Glutamatergic neuron (in vitro differentiated cells): ENCODE measurements around the gene SLC38A8. TPM values are rescaled to one million over a fixed set of nuclear protein-coding genes. Genes with fewer than 3 reads are reported as not detected.
A peak's percentile ranks its signal among the peaks of the same experiment; 100 is the strongest.

Experiments
- DNase-seq: peaks from one replicate; pipeline ENCODE4 v3.0.0; 2022
- H3K27ac Mint-ChIP-seq: one replicate; pipeline ENCODE4 v1.8.0; 2020; ENCODE audit warnings: mild to moderate bottlenecking, mixed read lengths, inconsistent platforms; ENCODE audit not compliant: unreplicated experiment
- H3K27me3 Mint-ChIP-seq: one replicate; pipeline ENCODE4 v1.8.0; 2020; ENCODE audit warnings: mild to moderate bottlenecking, moderate library complexity, mixed read lengths, inconsistent platforms; ENCODE audit not compliant: unreplicated experiment
- H3K36me3 Mint-ChIP-seq: one replicate; pipeline ENCODE4 v1.8.0; 2020; ENCODE audit warnings: mild to moderate bottlenecking, mixed read lengths, inconsistent platforms; ENCODE audit not compliant: unreplicated experiment
- H3K4me1 Mint-ChIP-seq: one replicate; pipeline ENCODE4 v1.8.0; 2020; ENCODE audit warnings: mild to moderate bottlenecking, low read depth, mixed read lengths, inconsistent platforms; ENCODE audit not compliant: unreplicated experiment
- H3K4me3 Mint-ChIP-seq: one replicate; pipeline ENCODE4 v1.8.0; 2020; ENCODE audit warnings: mild to moderate bottlenecking, mixed read lengths, inconsistent platforms; ENCODE audit not compliant: unreplicated experiment
- H3K9me3 Mint-ChIP-seq: one replicate; pipeline ENCODE4 v1.8.0; 2020; ENCODE audit warnings: mild to moderate bottlenecking, moderate library complexity, mixed read lengths, inconsistent platforms; ENCODE audit not compliant: unreplicated experiment
- CTCF ChIP-seq: fragments of 200-600 bp; sonication (generic); IDR thresholded peaks from one replicate; pipeline ENCODE4 v1.5.0; 2021; ENCODE audit not compliant: partially characterized antibody, unreplicated experiment
- total RNA-seq: library from RNA; stranded (reverse); fragmentation: NEBNext Ultra II Directional; extraction: Animal tissue kit (Norgen Biotek cat#: 25700); gene quantifications from one replicate; pipeline ENCODE4 v1.2.1, GENCODE V29; 2021; ENCODE audit not compliant: unreplicated experiment

SLC38A8 gene
- total RNA-seq, 1 donor from 2014 or later, result not detected

DNA sequence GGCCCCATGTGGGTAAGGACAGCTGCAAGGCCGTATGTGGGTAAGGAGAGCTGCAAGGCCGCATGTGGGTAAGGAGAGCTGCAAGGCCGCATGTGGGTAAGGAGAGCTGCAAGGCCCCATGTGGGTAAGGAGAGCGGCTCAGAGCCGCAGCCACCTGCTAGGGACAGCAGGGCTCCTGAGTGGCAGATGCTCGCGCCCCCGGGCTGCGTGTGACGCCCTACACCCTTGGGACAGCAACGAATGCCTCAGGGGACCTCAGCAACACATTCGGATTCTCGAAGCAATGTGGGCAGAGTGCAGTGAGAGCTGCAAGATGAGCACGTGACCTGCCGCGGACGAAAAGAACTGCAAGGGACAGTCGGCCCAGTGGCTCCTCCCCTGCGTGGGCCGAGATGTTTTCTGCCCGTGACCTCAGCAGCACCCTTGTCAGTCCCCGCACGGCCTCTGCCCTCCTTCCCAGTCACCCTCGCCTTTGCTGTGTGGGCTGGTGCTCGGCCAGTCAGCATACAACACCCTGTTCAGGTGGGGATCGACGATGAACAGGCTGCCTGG lies 9.6 kb upstream of the SLC38A8 start:
- H3K4me3 Mint-ChIP-seq, result peak overlapping the region; percentile 13
- no peak for TF ChIP-seq CTCF
- peaks cover 22% of the 10 kb centered on the region for H3K4me1 Mint-ChIP-seq
- peak overlapping the region; percentile 87 for H3K27ac Mint-ChIP-seq
- peaks cover 20% of the 10 kb centered on the region for H3K36me3 Mint-ChIP-seq
- DNase-seq, result peak; percentile 64
- H3K27me3 Mint-ChIP-seq, result peaks cover 12% of the 10 kb centered on the region
- peaks cover 10% of the 10 kb centered on the region for H3K9me3 Mint-ChIP-seq

GRCh38 chr16:84050316-84050715 lies 7.7 kb upstream of the SLC38A8 start:
- peaks cover 12% of the 10 kb centered on the region for H3K27me3 Mint-ChIP-seq
- H3K9me3 Mint-ChIP-seq, result peaks cover 12% of the 10 kb centered on the region
- no peak for DNase-seq
- H3K36me3 Mint-ChIP-seq, result peaks cover 20% of the 10 kb centered on the region
- no peak for TF ChIP-seq CTCF
- H3K4me1 Mint-ChIP-seq, result peaks cover 18% of the 10 kb centered on the region
- H3K27ac Mint-ChIP-seq, result peak overlapping the region; percentile 6
- peak overlapping the region; percentile 36 for H3K4me3 Mint-ChIP-seq

DNA sequence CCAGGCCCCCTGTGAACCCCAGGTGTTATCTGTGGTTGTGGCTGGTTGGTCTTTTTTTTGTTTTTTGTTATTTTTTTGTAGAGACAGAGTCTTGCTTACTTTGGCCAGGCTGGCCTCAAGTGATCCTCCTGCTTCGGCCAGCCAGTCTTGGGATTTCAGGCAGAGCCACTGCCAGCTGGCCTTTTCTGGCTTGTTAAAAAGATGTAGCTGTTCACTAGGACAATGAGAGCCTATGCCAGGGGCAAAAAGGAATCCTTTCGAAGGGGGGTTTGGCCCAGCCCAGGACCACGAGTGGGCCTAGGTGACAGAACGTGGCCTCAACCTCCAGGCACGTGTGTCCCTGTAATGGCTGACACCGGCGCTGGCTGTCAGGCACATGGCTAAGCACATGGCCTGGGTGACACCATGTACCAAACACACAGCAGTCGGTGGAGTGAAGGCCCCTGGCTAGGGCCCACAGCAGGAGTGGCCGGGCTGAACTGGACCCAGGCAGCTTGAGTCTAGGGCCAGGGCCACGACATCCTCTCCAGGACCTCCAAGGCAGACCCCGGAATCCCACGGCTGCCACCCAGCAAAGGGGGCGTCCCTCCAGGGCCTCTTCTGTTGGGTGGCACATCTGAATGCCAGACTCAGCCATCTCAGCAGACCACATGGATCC lies 6.9 kb upstream of the SLC38A8 start:
- no peak for TF ChIP-seq CTCF
- Mint-ChIP-seq H3K36me3 (peaks cover 20% of the 10 kb centered on the region), H3K27ac (peak overlapping the region; percentile 68), H3K4me3 (no peak overlapping the region), H3K9me3 (peaks cover 12% of the 10 kb centered on the region), H3K27me3 (peaks cover 12% of the 10 kb centered on the region), H3K4me1 (peaks cover 21% of the 10 kb centered on the region)
- no peak for DNase-seq

- H3K9me3 Mint-ChIP-seq, result peaks cover 12% of the 10 kb centered on the region
- H3K27me3 Mint-ChIP-seq, result peaks cover 14% of the 10 kb centered on the region
- no peak for DNase-seq
- H3K36me3 Mint-ChIP-seq, result peaks cover 17% of the 10 kb centered on the region
- H3K4me3 Mint-ChIP-seq, result no peak overlapping the region
- peaks cover 23% of the 10 kb centered on the region for H3K4me1 Mint-ChIP-seq
- H3K27ac Mint-ChIP-seq, result no peak overlapping the region
- TF ChIP-seq CTCF, result no peak
Observed at GRCh38 chr16:84048871-84049270, 6.3 kb upstream of the SLC38A8 start.

DNA sequence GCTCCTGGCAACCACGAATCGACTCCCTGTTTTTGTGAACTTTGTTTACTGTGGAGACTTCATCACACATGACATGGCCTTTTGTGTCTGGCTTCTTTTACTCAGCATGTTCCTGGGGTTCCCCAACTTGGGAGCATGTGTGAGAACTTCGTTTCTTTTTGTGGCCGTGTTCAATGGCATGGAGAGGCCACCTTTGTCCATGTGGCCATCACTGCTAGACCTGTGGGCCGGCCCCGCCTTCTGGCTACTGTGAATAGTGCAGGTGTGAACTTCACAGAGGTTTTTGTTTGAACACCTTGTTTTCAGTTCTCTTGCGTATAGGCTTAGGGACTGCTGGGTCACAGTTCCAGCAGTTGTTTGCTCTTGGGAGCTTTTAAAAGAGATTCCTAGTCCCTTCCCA lies 5.7 kb upstream of the SLC38A8 start:
- DNase-seq, result no peak

More for the DNA sequence above, 5.7 kb upstream of the SLC38A8 start:
- Mint-ChIP-seq H3K9me3 (peaks cover 12% of the 10 kb centered on the region), H3K4me3 (no peak overlapping the region), H3K36me3 (peaks cover 11% of the 10 kb centered on the region), H3K27me3 (peaks cover 15% of the 10 kb centered on the region), H3K27ac (no peak overlapping the region), H3K4me1 (peaks cover 23% of the 10 kb centered on the region)
- TF ChIP-seq CTCF, result peak; percentile 13
